Lung (tissue), 12 donors: ENCODE data around the gene ADGRF5. TPM values are rescaled to one million over a fixed set of nuclear protein-coding genes. Genes with fewer than 3 reads are reported as not detected.

ENCODE experiments used
- ATAC-seq: fragments of 200-7000 bp; cut with Tn5 transposase; one replicate; pipeline ENCODE4 v1.9.1; 2020; ENCODE audit warnings: moderate number of reproducible peaks; ENCODE audit not compliant: insufficient read depth, low FRiP score
- DNase-seq, 3 donors: peaks; one replicate each; pipeline ENCODE4 v3.0.0-alpha.2; 2013 to 2017
- H3K27ac ChIP-seq, 2 donors: one replicate each; pipeline ENCODE4 v1.5.1; 2013; ENCODE audit warnings: mild to moderate bottlenecking in 2 of 2, moderate library complexity in 2 of 2, control low read depth in 1 of 2, inconsistent platforms in 1 of 2, low read depth in 1 of 2, low read length in 1 of 2
- H3K27me3 ChIP-seq, 3 donors: one replicate each; pipeline ENCODE4 v1.5.1; 2013; ENCODE audit warnings: low read length in 2 of 3; ENCODE audit not compliant: control insufficient read depth in 3 of 3, insufficient read depth in 3 of 3
- H3K36me3 ChIP-seq, 4 donors: one replicate each; pipeline ENCODE4 v1.5.1; 2013; ENCODE audit warnings: low read length in 4 of 4, mild to moderate bottlenecking in 1 of 4, moderate library complexity in 1 of 4; ENCODE audit not compliant: control insufficient read depth in 4 of 4, insufficient read depth in 4 of 4
- H3K4me1 ChIP-seq, 5 donors: one replicate each; pipeline ENCODE4 v1.5.1; 2013; ENCODE audit warnings: low read length in 5 of 5, mild to moderate bottlenecking in 2 of 5, moderate library complexity in 1 of 5; ENCODE audit not compliant: control insufficient read depth in 5 of 5, insufficient read depth in 5 of 5
- H3K4me3 ChIP-seq: one replicate; pipeline ENCODE4 v1.5.1; 2013; ENCODE audit warnings: mild to moderate bottlenecking, control low read depth, moderate library complexity
- H3K9ac ChIP-seq, 2 donors: one replicate each; pipeline ENCODE4 v1.5.1; 2013; ENCODE audit warnings: low read length in 2 of 2, control low read depth in 1 of 2; ENCODE audit not compliant: insufficient read depth in 1 of 2
- H3K9me3 ChIP-seq, 4 donors: one replicate each; pipeline ENCODE4 v1.5.1; 2013; ENCODE audit warnings: low read length in 3 of 4, mild to moderate bottlenecking in 1 of 4, moderate library complexity in 1 of 4; ENCODE audit not compliant: control insufficient read depth in 4 of 4, insufficient read depth in 3 of 4
- CTCF ChIP-seq: IDR thresholded peaks from 2 replicates; pipeline ENCODE4 v1.5.1; 2012; ENCODE audit warnings: mild to moderate bottlenecking; ENCODE audit errors: control extremely low read depth, extremely low read depth
- WGBS, 2 donors: extraction: QIAGEN DNeasy Blood & Tissue Kit; methylation state at CpG; one replicate each; pipeline ENCODE4 v1.1.7; 2013; 5-methylcytosine and 5-hydroxymethylcytosine counted together
- polyA plus RNA-seq, 2 donors: library from polyadenylated mRNA; stranded (reverse); fragments of 200-250 nt; gene quantifications; one replicate each; pipeline ENCODE4 v1.2.1, GENCODE V29; 2013
- total RNA-seq, 2 donors: library from RNA; depleted of rRNA in 1 of 2; stranded (reverse); fragments of >200 nt in 1 of 2; gene quantifications; one replicate each; pipeline ENCODE4 v1.2.1, GENCODE V29; 2014 to 2021
- donor health status: control.
- donor health status: control.
- donor health status: Bipolar disorder and iron deficiency.
- donor health status: healthy.
- donor health status: DM: yes; HTN: yes; CAD: no.

Gene ADGRF5
- total and polyA plus RNA-seq, 4 donors = 71.3 to 339 (median 142) TPM

GRCh38 chr6:46927066-46927465, 5.3 kb upstream of the ADGRF5 start:
- Histone ChIP-seq H3K27me3 (no peaks in the 10 kb centered on the region), H3K27ac (peak overlapping the region in 1 of 2 donors; percentile 85), H3K4me1 (peaks cover 0 to 21% (median 8%) of the 10 kb centered on the region in 5 donors), H3K36me3 (no peaks in the 10 kb centered on the region), H3K9ac (no peak overlapping the region), H3K4me3 (no peak overlapping the region), H3K9me3 (peaks cover 0 to 3% (median 0%) of the 10 kb centered on the region in 4 donors)
- DNase-seq = no peak
- no peak for TF ChIP-seq CTCF
- 61 to 87% methylated on average over 5 of the region's 5 CpGs for WGBS, 2 donors
- ATAC-seq = no peak

GRCh38 chr6:46926481-46926880, 4.7 kb upstream of the ADGRF5 start:
- H3K9me3 ChIP-seq = peaks cover 0 to 3% (median 0%) of the 10 kb centered on the region in 4 donors
- peaks cover 0 to 19% (median 8%) of the 10 kb centered on the region in 5 donors for H3K4me1 ChIP-seq
- 80 to 83% methylated on average over 6 of the region's 6 CpGs for WGBS, 2 donors
- H3K27me3 ChIP-seq = no peaks in the 10 kb centered on the region
- TF ChIP-seq CTCF = no peak
- H3K9ac ChIP-seq = no peak overlapping the region
- H3K36me3 ChIP-seq = no peaks in the 10 kb centered on the region
- H3K4me3 ChIP-seq = no peak overlapping the region
- peak overlapping the region in 1 of 2 donors; percentile 85 for H3K27ac ChIP-seq
- ATAC-seq (no peak), DNase-seq (no peak)

- peak in 1 of 3 donors; percentile 56 for DNase-seq
- peaks cover 0 to 16% (median 8%) of the 10 kb centered on the region in 5 donors for H3K4me1 ChIP-seq
- TF ChIP-seq CTCF = no peak
Measured at GRCh38 chr6:46925563-46926253, 4.0 kb upstream of the ADGRF5 start.

More at GRCh38 chr6:46925563-46926253, 4.0 kb upstream of the ADGRF5 start:
- peak overlapping the region; percentile 55 to 85 for H3K27ac ChIP-seq
- no peaks in the 10 kb centered on the region for H3K27me3 ChIP-seq
- H3K9ac ChIP-seq = no peak overlapping the region
- peak; percentile 61 for ATAC-seq
- no peak overlapping the region for H3K4me3 ChIP-seq
- no peaks in the 10 kb centered on the region for H3K36me3 ChIP-seq
- H3K9me3 ChIP-seq = peaks cover 0 to 3% (median 0%) of the 10 kb centered on the region in 4 donors
- 39 to 75% methylated on average over 6 of the region's 6 CpGs for WGBS, 2 donors
